ENCODE results near the gene DGCR2. TPM values are rescaled to one million over a fixed set of nuclear protein-coding genes. Genes with fewer than 3 reads are reported as not detected.
"Not testable (repeated sequence)": the region's sequence is repeated elsewhere in the genome, so short reads cannot be mapped to it uniquely, and the experiment has no call there.

Gene DGCR2
- total and polyA plus RNA-seq, 2 of the 8 experiments (the other 6 are each of a cell fraction or from before 2014, with no cell fraction given): 42.3 to 62.2 TPM

GRCh38 chr22:19028060-19028455, 94.2 kb downstream of the DGCR2 start:
- H3K23ac ChIP-seq (ENCODE audit: insufficient read length); H3K4me1 ChIP-seq (replicated peaks in 1 of 4; ENCODE audit: control insufficient read depth in 3 of 4, insufficient read depth in 4 of 4, low read length in 3 of 4); H4K91ac ChIP-seq (replicated peaks; ENCODE audit: insufficient read length, low read length); H2BK15ac ChIP-seq (ENCODE audit: low read length); H2BK120ac ChIP-seq (replicated peaks; ENCODE audit: low read depth, low read length); H3K79me1 ChIP-seq (ENCODE audit: low read depth, low read length); H3K79me2 ChIP-seq (ENCODE audit: control insufficient read depth in 1 of 2, insufficient read depth in 2 of 2, low read length in 2 of 2); FAIRE-seq; H2BK12ac ChIP-seq (ENCODE audit: low read depth, low read length); H4K20me1 ChIP-seq (replicated peaks in 1 of 2; ENCODE audit: control insufficient read depth in 1 of 2, insufficient read depth in 2 of 2, low read length in 2 of 2); H4K8ac ChIP-seq (ENCODE audit: extremely low read depth, insufficient read depth, low read length); H3K36me3 ChIP-seq (ENCODE audit: control insufficient read depth in 2 of 4, insufficient read depth in 4 of 4, low read length in 3 of 4); H2BK20ac ChIP-seq (ENCODE audit: low read length); H2AFZ ChIP-seq (ENCODE audit: low read length); H3K56ac ChIP-seq (replicated peaks; ENCODE audit: insufficient read length, low read depth, low read length); H3K4ac ChIP-seq (replicated peaks; ENCODE audit: insufficient read length, low read depth, low read length); H3K23me2 ChIP-seq (ENCODE audit: low read depth, low read length); H3K4me2 ChIP-seq (ENCODE audit: insufficient read depth in 1 of 2, low read depth in 2 of 2, low read length in 2 of 2); POLR2A ChIA-PET (ENCODE audit: partially characterized antibody); H3K18ac ChIP-seq (ENCODE audit: extremely low read depth, low read length); H3K14ac ChIP-seq (ENCODE audit: insufficient read length); H4K5ac ChIP-seq (ENCODE audit: insufficient read length, low read depth, low read length); H3K9me3 ChIP-seq (ENCODE audit: insufficient read depth in 2 of 2, low read depth in 1 of 2, low read length in 1 of 2); H2AK5ac ChIP-seq (ENCODE audit: low read depth, low read length); H3K27ac ChIP-seq (ENCODE audit: low read depth, low read length); H3K9ac ChIP-seq (replicated peaks in 1 of 4; ENCODE audit: extremely low read depth in 1 of 4, low read depth in 3 of 4, low read length in 3 of 4); H2BK5ac ChIP-seq (ENCODE audit: low read depth, low read length); H3K4me3 ChIP-seq (ENCODE audit: extremely low read depth in 1 of 4, insufficient read depth in 2 of 4, low read depth in 3 of 4, low read length in 4 of 4): not testable (repeated sequence)
- H3K27me3 ChIP-seq (replicated peaks in 1 of 4; ENCODE audit: control insufficient read depth in 3 of 4, extremely low read depth in 1 of 4, insufficient read depth in 3 of 4, low read length in 3 of 4): peaks cover 10 to 26% (median 19%) of the 10 kb centered on the region in 4 experiments; a peak in 6 of 7 replicates
- WGBS, 2 experiments (ENCODE audit: extremely low coverage in 1 of 2, insufficient coverage in 1 of 2, insufficient read length in 1 of 2, insufficient replicate concordance in 2 of 2, low coverage in 1 of 2, low lambda C conversion rate in 2 of 2, missing lambda C conversion rate in 1 of 2): 78% methylated on average over 3 of the region's 5 CpGs; no CpG with 5 or more reads in 1 of the 2 experiments
- CTCF ChIA-PET (ENCODE audit: partially characterized antibody): interaction anchor here (1.0 kb wide), 1 partner anchor 45 kb away, joined by 3 read pairs; no protein-coding TSS in a partner anchor
- DNase-seq (ENCODE audit: low read depth in 1 of 2, low spot score in 2 of 2): peak in 1 of 2 experiments; percentile 35

GRCh38 chr22:19027371-19028059, 94.7 kb downstream of the DGCR2 start:
- H3K36me3 ChIP-seq (ENCODE audit: control insufficient read depth in 2 of 4, insufficient read depth in 4 of 4, low read length in 3 of 4); H3K4me1 ChIP-seq (replicated peaks in 1 of 4; ENCODE audit: control insufficient read depth in 3 of 4, insufficient read depth in 4 of 4, low read length in 3 of 4); POLR2A ChIA-PET (ENCODE audit: partially characterized antibody); H2BK15ac ChIP-seq (ENCODE audit: low read length); H3K79me1 ChIP-seq (ENCODE audit: low read depth, low read length); H3K9me3 ChIP-seq (ENCODE audit: insufficient read depth in 2 of 2, low read depth in 1 of 2, low read length in 1 of 2); H2BK5ac ChIP-seq (ENCODE audit: low read depth, low read length); FAIRE-seq; H2AK5ac ChIP-seq (ENCODE audit: low read depth, low read length); H3K4me2 ChIP-seq (ENCODE audit: insufficient read depth in 1 of 2, low read depth in 2 of 2, low read length in 2 of 2); H2BK12ac ChIP-seq (ENCODE audit: low read depth, low read length); H3K9ac ChIP-seq (replicated peaks in 1 of 4; ENCODE audit: extremely low read depth in 1 of 4, low read depth in 3 of 4, low read length in 3 of 4); H4K91ac ChIP-seq (replicated peaks; ENCODE audit: insufficient read length, low read length); H2BK20ac ChIP-seq (ENCODE audit: low read length); H3K27ac ChIP-seq (ENCODE audit: low read depth, low read length); H4K20me1 ChIP-seq (replicated peaks in 1 of 2; ENCODE audit: control insufficient read depth in 1 of 2, insufficient read depth in 2 of 2, low read length in 2 of 2); H3K4me3 ChIP-seq (ENCODE audit: extremely low read depth in 1 of 4, insufficient read depth in 2 of 4, low read depth in 3 of 4, low read length in 4 of 4); H3K56ac ChIP-seq (replicated peaks; ENCODE audit: insufficient read length, low read depth, low read length); H4K8ac ChIP-seq (ENCODE audit: extremely low read depth, insufficient read depth, low read length); H3K79me2 ChIP-seq (ENCODE audit: control insufficient read depth in 1 of 2, insufficient read depth in 2 of 2, low read length in 2 of 2); H3K4ac ChIP-seq (replicated peaks; ENCODE audit: insufficient read length, low read depth, low read length); H3K14ac ChIP-seq (ENCODE audit: insufficient read length); H3K18ac ChIP-seq (ENCODE audit: extremely low read depth, low read length); H3K23ac ChIP-seq (ENCODE audit: insufficient read length); H3K23me2 ChIP-seq (ENCODE audit: low read depth, low read length); H2BK120ac ChIP-seq (replicated peaks; ENCODE audit: low read depth, low read length); H4K5ac ChIP-seq (ENCODE audit: insufficient read length, low read depth, low read length); H2AFZ ChIP-seq (ENCODE audit: low read length): not testable (repeated sequence)
- H3K27me3 ChIP-seq (replicated peaks in 1 of 4; ENCODE audit: control insufficient read depth in 3 of 4, extremely low read depth in 1 of 4, insufficient read depth in 3 of 4, low read length in 3 of 4): peaks cover 10 to 26% (median 19%) of the 10 kb centered on the region in 4 experiments; a peak in 6 of 7 replicates
- peak in 1 of 2 experiments; percentile 44 for DNase-seq (ENCODE audit: low read depth in 1 of 2, low spot score in 2 of 2)
- CTCF ChIA-PET (ENCODE audit: partially characterized antibody): interaction anchor here (0.8 kb wide), 1 partner anchor 29 kb away, joined by 3 read pairs; no protein-coding TSS in a partner anchor
- 79% methylated on average over 6 of the region's 8 CpGs; no CpG with 5 or more reads in 1 of the 2 experiments for WGBS, 2 experiments (ENCODE audit: extremely low coverage in 1 of 2, insufficient coverage in 1 of 2, insufficient read length in 1 of 2, insufficient replicate concordance in 2 of 2, low coverage in 1 of 2, low lambda C conversion rate in 2 of 2, missing lambda C conversion rate in 1 of 2)

Measured in H1 (cell line).